OCI-LY7 (cell line): ENCODE results near the gene BAHCC1. TPM values are rescaled to one million over a fixed set of nuclear protein-coding genes. Genes with fewer than 3 reads are reported as not detected.

Source experiments
- BruUV-seq: library from RNA; stranded (reverse); fragments of 400-500 nt; replicated peaks from 2 replicates; lab custom pipeline; 2021; lab: Mats Ljungman, UMichigan
- CTCF ChIA-PET: fragments of 300-600 bp; sonication (Branson Sonifier 250); formaldehyde crosslinking; loops from one replicate; lab custom pipeline; 2022; ENCODE audit warnings: antibody characterized with exemption; ENCODE audit not compliant: unreplicated experiment; lab: Charles Lee
- POLR2A ChIA-PET: fragments of 300-600 bp; sonication (Branson Sonifier 250); formaldehyde crosslinking; loops from one replicate; lab custom pipeline; 2022; ENCODE audit warnings: antibody characterized with exemption; lab: Charles Lee
- DNase-seq: peaks from one replicate; pipeline ENCODE4 v3.0.0-alpha.2; 2015; ENCODE audit warnings: low spot score
- H2AFZ ChIP-seq: fragments of 200-600 bp; sonication (generic), shearing (Covaris generic); 2 replicates; pipeline ENCODE4 v1.6.1; 2014; ENCODE audit warnings: mild to moderate bottlenecking, antibody characterized with exemption, low read length, moderate library complexity
- H3K27ac ChIP-seq: fragments of 200-600 bp; sonication (generic); 2 replicates; pipeline ENCODE4 v1.5.1; 2014; ENCODE audit warnings: mixed run types, low read depth, mild to moderate bottlenecking, moderate library complexity, low read length, inconsistent platforms; ENCODE audit not compliant: poor library complexity, severe bottlenecking
- H3K36me3 ChIP-seq: fragments of 200-600 bp; sonication (generic); 2 replicates; pipeline ENCODE4 v1.6.1; 2014; ENCODE audit warnings: mild to moderate bottlenecking, antibody characterized with exemption, low read length, moderate library complexity, mixed read lengths; ENCODE audit not compliant: insufficient read depth
- H3K4me1 ChIP-seq: fragments of 200-600 bp; sonication (generic); 2 replicates; pipeline ENCODE4 v1.5.1; 2014; ENCODE audit warnings: mild to moderate bottlenecking, low read length; ENCODE audit not compliant: insufficient read depth, poor library complexity, severe bottlenecking
- H3K4me2 ChIP-seq: fragments of 200-600 bp; sonication (generic); 2 replicates; pipeline ENCODE4 v1.6.1; 2014; ENCODE audit warnings: mild to moderate bottlenecking, low read length
- H3K4me3 ChIP-seq: fragments of 200-600 bp; sonication (generic); 2 replicates; pipeline ENCODE4 v1.5.1; 2014; ENCODE audit warnings: mild to moderate bottlenecking, low read depth, low read length; ENCODE audit not compliant: poor library complexity, severe bottlenecking
- H3K79me2 ChIP-seq: fragments of 200-600 bp; sonication (generic); 2 replicates; pipeline ENCODE4 v1.6.1; 2016; ENCODE audit warnings: low read depth, mild to moderate bottlenecking, low read length, moderate library complexity, mixed read lengths; ENCODE audit not compliant: insufficient read depth
- H3K9me2 ChIP-seq: fragments of 200-600 bp; sonication (generic); 2 replicates; pipeline ENCODE4 v1.6.1; 2016; ENCODE audit warnings: mild to moderate bottlenecking, low read length, mixed read lengths; ENCODE audit not compliant: insufficient read depth
- H3K9me3 ChIP-seq: fragments of 200-600 bp; sonication (generic); 2 replicates; pipeline ENCODE4 v1.6.1; 2014; ENCODE audit warnings: mild to moderate bottlenecking, mixed run types, low read length, mixed read lengths
- H4K20me1 ChIP-seq: fragments of 200-600 bp; sonication (generic); 2 replicates; pipeline ENCODE4 v1.6.1; 2014; ENCODE audit warnings: mild to moderate bottlenecking, antibody characterized with exemption, low read length, moderate library complexity, mixed read lengths; ENCODE audit not compliant: insufficient read depth
- CTCF ChIP-seq: fragments of 200-600 bp; sonication (generic); conservative IDR thresholded peaks from 2 replicates; pipeline ENCODE4 v1.5.1; 2014; ENCODE audit warnings: mild to moderate bottlenecking, antibody characterized with exemption, low read length, moderate library complexity, mixed read lengths
- EZH2phosphoT487 ChIP-seq: fragments of 200-600 bp; sonication (generic); IDR thresholded peaks from 2 replicates; pipeline ENCODE4 v1.6.1; 2018; ENCODE audit warnings: low read depth, borderline replicate concordance, mild to moderate bottlenecking, mixed run types, antibody characterized with exemption, low read length, moderate library complexity, mixed read lengths
- intact Hi-C: fragments of 100-400 bp; cut with micrococcal nuclease; formaldehyde crosslinking; loops from one replicate; pipeline ENCODE4 v1.10.0; 2022; ENCODE audit not compliant: unreplicated experiment
- total RNA-seq, 2 experiments: library from RNA; depleted of rRNA in 1 of 2; stranded (reverse); fragments of >200 nt in 1 of 2; shearing (Covaris generic) in 1 of 2; gene quantifications; 2 replicates each; pipeline ENCODE4 v1.2.3, GENCODE V29; 2014 to 2022

BAHCC1 gene
- total RNA-seq, 2 experiments from 2014 or later, result 5.2 to 5.5 TPM

GRCh38 chr17:81406117-81406953 is 11.1 kb downstream of the BAHCC1 start:
- H3K36me3 ChIP-seq, result no peaks in the 10 kb centered on the region
- no peaks in the 10 kb centered on the region for H4K20me1 ChIP-seq
- H2AFZ ChIP-seq, result no peak overlapping the region
- no TSS peak for BruUV-seq
- no peak overlapping the region for H3K4me2 ChIP-seq
- H3K27ac ChIP-seq, result no peak overlapping the region
- H3K4me3 ChIP-seq, result no peak overlapping the region
- DNase-seq, result no peak
- peaks cover 8% of the 10 kb centered on the region for H3K4me1 ChIP-seq
- intact Hi-C loops, result no loop called here
- no peaks in the 10 kb centered on the region for H3K79me2 ChIP-seq
- no peaks in the 10 kb centered on the region for H3K9me3 ChIP-seq
- CTCF ChIA-PET, result no interaction called here
- TF ChIP-seq CTCF (no peak), EZH2phosphoT487 (no peak)
- POLR2A ChIA-PET, result no interaction called here
- no peaks in the 10 kb centered on the region for H3K9me2 ChIP-seq

- POLR2A ChIA-PET, result no interaction called here
- no TSS peak for BruUV-seq
- Histone ChIP-seq H2AFZ (no peak overlapping the region), H3K4me1 (no peaks in the 10 kb centered on the region), H3K4me2 (no peak overlapping the region), H3K4me3 (no peak overlapping the region), H3K36me3 (no peaks in the 10 kb centered on the region), H3K79me2 (no peaks in the 10 kb centered on the region), H3K9me2 (no peaks in the 10 kb centered on the region), H3K27ac (no peak overlapping the region), H4K20me1 (no peaks in the 10 kb centered on the region), H3K9me3 (no peaks in the 10 kb centered on the region)
- CTCF ChIA-PET, result no interaction called here
- intact Hi-C loops, result no loop called here
- no peak for DNase-seq
- no peak for TF ChIP-seq CTCF
- TF ChIP-seq EZH2phosphoT487, result no peak
Measured at GRCh38 chr17:81408049-81408448, 12.8 kb downstream of the BAHCC1 start.

GRCh38 chr17:81409190-81409935 is 14.1 kb downstream of the BAHCC1 start:
- intact Hi-C loops, result no loop called here
- BruUV-seq, result no TSS peak

More at GRCh38 chr17:81409190-81409935, 14.1 kb downstream of the BAHCC1 start:
- no peaks in the 10 kb centered on the region for H3K36me3 ChIP-seq
- H3K4me1 ChIP-seq, result no peaks in the 10 kb centered on the region
- CTCF ChIA-PET, result no interaction called here
- H3K4me2 ChIP-seq, result no peak overlapping the region
- H3K9me2 ChIP-seq, result no peaks in the 10 kb centered on the region
- TF ChIP-seq EZH2phosphoT487 (no peak), CTCF (peak; percentile 57)
- no peak overlapping the region for H3K4me3 ChIP-seq
- no peak overlapping the region for H2AFZ ChIP-seq
- H4K20me1 ChIP-seq, result no peaks in the 10 kb centered on the region
- H3K27ac ChIP-seq, result no peak overlapping the region
- no peaks in the 10 kb centered on the region for H3K79me2 ChIP-seq
- no peaks in the 10 kb centered on the region for H3K9me3 ChIP-seq
- POLR2A ChIA-PET, result no interaction called here
- peak; percentile 35 for DNase-seq
